HCT116 (cell line): ENCODE data around the gene KAZN.

Experiments
- EGR1 ChIP-seq: IDR thresholded peaks from 2 replicates; pipeline ENCODE4 v1.6.1; 2012; ENCODE audit warnings: low read depth
- EZH2 ChIP-seq: fragments of 200-600 bp; sonication (generic); IDR thresholded peaks from 2 replicates; pipeline ENCODE4 v1.6.1; 2017; ENCODE audit warnings: antibody characterized with exemption, mixed run types
- EZH2phosphoT487 ChIP-seq: fragments of 200-600 bp; IDR thresholded peaks from 2 replicates; pipeline ENCODE4 v1.6.1; 2018; ENCODE audit warnings: antibody characterized with exemption, borderline replicate concordance
- JUND ChIP-seq: IDR thresholded peaks from 2 replicates; pipeline ENCODE4 v1.6.1; 2012
- POLR2A ChIP-seq: IDR thresholded peaks from 2 replicates; pipeline ENCODE4 v1.7.0; 2011; ENCODE audit warnings: borderline replicate concordance; ENCODE audit not compliant: insufficient read depth, insufficient read length; ENCODE audit errors: extremely low read depth
- POLR2AphosphoS5 ChIP-seq: IDR thresholded peaks from 2 replicates; pipeline ENCODE4 v1.6.1; 2011; ENCODE audit warnings: mild to moderate bottlenecking, low read depth, low read length, moderate library complexity
- RAD21 ChIP-seq: IDR thresholded peaks from 2 replicates; pipeline ENCODE4 v1.6.1; 2012; ENCODE audit warnings: low read depth, mild to moderate bottlenecking
- SIN3A ChIP-seq: IDR thresholded peaks from 2 replicates; pipeline ENCODE4 v1.6.1; 2012; ENCODE audit warnings: low read depth
- YY1 ChIP-seq: IDR thresholded peaks from 2 replicates; pipeline ENCODE4 v1.6.1; 2011; ENCODE audit warnings: low read length, low read depth, moderate library complexity, mild to moderate bottlenecking; ENCODE audit not compliant: insufficient replicate concordance; ENCODE audit errors: extremely low read depth
- ZFX ChIP-seq: fragments of 450-650 bp; IDR thresholded peaks from 2 replicates; pipeline ENCODE4 v1.6.1; 2017
- TF ChIP-seq, protein P1 (sequence below), 3 experiments: fragments of 200-600 bp in 1 of 3; sonication (generic) in 1 of 3; IDR thresholded peaks in 2 of 3; conservative IDR thresholded peaks in 1 of 3; 2 replicates each; pipeline ENCODE4 v1.5.1; 2012 to 2017; ENCODE audit warnings: low read depth in 2 of 3, low read length in 2 of 3, antibody characterized with exemption in 1 of 3, borderline replicate concordance in 1 of 3, control low read depth in 1 of 3, mild to moderate bottlenecking in 1 of 3, mixed read lengths in 1 of 3, mixed run types in 1 of 3, moderate library complexity in 1 of 3; ENCODE audit not compliant: insufficient read depth in 1 of 3
- TF ChIP-seq, protein P2 (sequence below): IDR thresholded peaks from 2 replicates; pipeline ENCODE4 v1.6.1; 2012; ENCODE audit warnings: low read depth
- TF ChIP-seq, protein P3 (sequence below): IDR thresholded peaks from 2 replicates; pipeline ENCODE4 v1.6.1; 2012

DNA sequence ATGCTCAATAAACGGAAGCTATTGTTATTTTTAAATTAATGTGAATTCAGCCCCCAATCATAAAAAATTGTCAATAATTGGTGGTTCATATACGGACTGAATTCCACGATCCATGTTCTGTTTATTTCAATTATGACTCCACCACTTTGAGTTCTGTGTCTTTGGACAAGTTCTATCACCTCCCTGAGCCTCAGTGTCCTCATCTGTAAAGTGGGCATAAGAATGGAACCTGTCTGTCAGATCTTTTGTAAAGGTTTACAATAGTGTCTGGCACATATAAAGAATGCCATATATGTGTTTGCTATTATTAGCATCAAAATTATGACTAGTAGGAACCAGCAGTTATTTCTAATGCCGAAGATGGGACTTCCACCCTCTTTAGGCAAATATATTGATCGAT lies 183.3 kb downstream of the KAZN start:
- TF ChIP-seq, protein P1, sequence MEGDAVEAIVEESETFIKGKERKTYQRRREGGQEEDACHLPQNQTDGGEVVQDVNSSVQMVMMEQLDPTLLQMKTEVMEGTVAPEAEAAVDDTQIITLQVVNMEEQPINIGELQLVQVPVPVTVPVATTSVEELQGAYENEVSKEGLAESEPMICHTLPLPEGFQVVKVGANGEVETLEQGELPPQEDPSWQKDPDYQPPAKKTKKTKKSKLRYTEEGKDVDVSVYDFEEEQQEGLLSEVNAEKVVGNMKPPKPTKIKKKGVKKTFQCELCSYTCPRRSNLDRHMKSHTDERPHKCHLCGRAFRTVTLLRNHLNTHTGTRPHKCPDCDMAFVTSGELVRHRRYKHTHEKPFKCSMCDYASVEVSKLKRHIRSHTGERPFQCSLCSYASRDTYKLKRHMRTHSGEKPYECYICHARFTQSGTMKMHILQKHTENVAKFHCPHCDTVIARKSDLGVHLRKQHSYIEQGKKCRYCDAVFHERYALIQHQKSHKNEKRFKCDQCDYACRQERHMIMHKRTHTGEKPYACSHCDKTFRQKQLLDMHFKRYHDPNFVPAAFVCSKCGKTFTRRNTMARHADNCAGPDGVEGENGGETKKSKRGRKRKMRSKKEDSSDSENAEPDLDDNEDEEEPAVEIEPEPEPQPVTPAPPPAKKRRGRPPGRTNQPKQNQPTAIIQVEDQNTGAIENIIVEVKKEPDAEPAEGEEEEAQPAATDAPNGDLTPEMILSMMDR (IDR thresholded peaks at IDR 0.05 in 2 of 3, conservative IDR thresholded peaks at IDR 0.05 in 1 of 3; ENCODE audit: borderline replicate concordance in 1 of 3, insufficient read depth in 1 of 3, low read depth in 2 of 3, low read length in 2 of 3), result no peak
- TF ChIP-seq SIN3A, result no peak
- TF ChIP-seq RAD21, result no peak
- TF ChIP-seq EZH2, result no peak
- no peak for TF ChIP-seq POLR2AphosphoS5
- TF ChIP-seq JUND, result no peak
- TF ChIP-seq POLR2A, result no peak
- no peak for TF ChIP-seq EZH2phosphoT487
- TF ChIP-seq EGR1, result no peak
- TF ChIP-seq, protein P2, sequence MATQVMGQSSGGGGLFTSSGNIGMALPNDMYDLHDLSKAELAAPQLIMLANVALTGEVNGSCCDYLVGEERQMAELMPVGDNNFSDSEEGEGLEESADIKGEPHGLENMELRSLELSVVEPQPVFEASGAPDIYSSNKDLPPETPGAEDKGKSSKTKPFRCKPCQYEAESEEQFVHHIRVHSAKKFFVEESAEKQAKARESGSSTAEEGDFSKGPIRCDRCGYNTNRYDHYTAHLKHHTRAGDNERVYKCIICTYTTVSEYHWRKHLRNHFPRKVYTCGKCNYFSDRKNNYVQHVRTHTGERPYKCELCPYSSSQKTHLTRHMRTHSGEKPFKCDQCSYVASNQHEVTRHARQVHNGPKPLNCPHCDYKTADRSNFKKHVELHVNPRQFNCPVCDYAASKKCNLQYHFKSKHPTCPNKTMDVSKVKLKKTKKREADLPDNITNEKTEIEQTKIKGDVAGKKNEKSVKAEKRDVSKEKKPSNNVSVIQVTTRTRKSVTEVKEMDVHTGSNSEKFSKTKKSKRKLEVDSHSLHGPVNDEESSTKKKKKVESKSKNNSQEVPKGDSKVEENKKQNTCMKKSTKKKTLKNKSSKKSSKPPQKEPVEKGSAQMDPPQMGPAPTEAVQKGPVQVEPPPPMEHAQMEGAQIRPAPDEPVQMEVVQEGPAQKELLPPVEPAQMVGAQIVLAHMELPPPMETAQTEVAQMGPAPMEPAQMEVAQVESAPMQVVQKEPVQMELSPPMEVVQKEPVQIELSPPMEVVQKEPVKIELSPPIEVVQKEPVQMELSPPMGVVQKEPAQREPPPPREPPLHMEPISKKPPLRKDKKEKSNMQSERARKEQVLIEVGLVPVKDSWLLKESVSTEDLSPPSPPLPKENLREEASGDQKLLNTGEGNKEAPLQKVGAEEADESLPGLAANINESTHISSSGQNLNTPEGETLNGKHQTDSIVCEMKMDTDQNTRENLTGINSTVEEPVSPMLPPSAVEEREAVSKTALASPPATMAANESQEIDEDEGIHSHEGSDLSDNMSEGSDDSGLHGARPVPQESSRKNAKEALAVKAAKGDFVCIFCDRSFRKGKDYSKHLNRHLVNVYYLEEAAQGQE, result no peak
- TF ChIP-seq YY1, result no peak
- no peak for TF ChIP-seq ZFX
- TF ChIP-seq, protein P3, sequence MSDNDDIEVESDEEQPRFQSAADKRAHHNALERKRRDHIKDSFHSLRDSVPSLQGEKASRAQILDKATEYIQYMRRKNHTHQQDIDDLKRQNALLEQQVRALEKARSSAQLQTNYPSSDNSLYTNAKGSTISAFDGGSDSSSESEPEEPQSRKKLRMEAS, result no peak
